ENCODE results near the gene GGACT.
"Not testable (repeated sequence)": the region's sequence is repeated elsewhere in the genome, so short reads cannot be mapped to it uniquely, and the experiment has no call there.

The GGACT gene

GRCh38 chr13:100588331-100589177 lies at the start of gene GGACT:
TSS of gene GGACT (minus strand) at chr13:100588789. CDS start at chr13:100532591, 56,198 bp downstream.
- DNase-seq = peak; percentile 80 to 88

GRCh38 chr13:100637796-100638195 lies 49.2 kb upstream of the GGACT start:
- DNase-seq = no peak

- DNase-seq = no peak
These were observed 48.8 kb upstream of the GGACT start for GRCh38 chr13:100637380-100637779.

- DNase-seq = no peak
These were observed 47.9 kb upstream of the GGACT start for GRCh38 chr13:100636441-100636840.

- no peak for DNase-seq
These were observed 47.4 kb upstream of the GGACT start for GRCh38 chr13:100636004-100636403.

GRCh38 chr13:100634696-100635095 lies 46.1 kb upstream of the GGACT start:
- DNase-seq = no peak

- no peak for DNase-seq
These were observed 44.9 kb upstream of the GGACT start for GRCh38 chr13:100633461-100633860.

GRCh38 chr13:100630555-100630954 lies 42.0 kb upstream of the GGACT start:
- DNase-seq = no peak

GRCh38 chr13:100627120-100627519 lies 38.5 kb upstream of the GGACT start:
- no peak for DNase-seq

- DNase-seq = no peak
These were observed 36.9 kb upstream of the GGACT start for GRCh38 chr13:100625447-100625846.

GRCh38 chr13:100620792-100621191 lies 32.2 kb upstream of the GGACT start:
- no peak for DNase-seq

- no peak for DNase-seq
These were observed 31.4 kb upstream of the GGACT start for GRCh38 chr13:100619940-100620339.

- not testable (repeated sequence) for DNase-seq
These were observed 30.3 kb upstream of the GGACT start for GRCh38 chr13:100618897-100619296.

GRCh38 chr13:100613031-100613430 lies 24.4 kb upstream of the GGACT start:
- no peak for DNase-seq

GRCh38 chr13:100611678-100612492 lies 23.3 kb upstream of the GGACT start:
- DNase-seq = no peak

GRCh38 chr13:100610391-100611347 lies 22.1 kb upstream of the GGACT start:
- DNase-seq = no peak

GRCh38 chr13:100608906-100609305 lies 20.3 kb upstream of the GGACT start:
- no peak for DNase-seq

GRCh38 chr13:100608489-100608888 lies 19.9 kb upstream of the GGACT start:
- no peak for DNase-seq

- no peak for DNase-seq
These were observed 16.5 kb upstream of the GGACT start for GRCh38 chr13:100604918-100605710.

GRCh38 chr13:100602493-100603111 lies 14.0 kb upstream of the GGACT start:
- no peak for DNase-seq

GRCh38 chr13:100601716-100602115 lies 13.1 kb upstream of the GGACT start:
- DNase-seq = no peak
